PC-9 (cell line): Measurements from ENCODE around the gene TRAPPC12. TPM values are rescaled to one million over a fixed set of nuclear protein-coding genes. Genes with fewer than 3 reads are reported as not detected.

Source experiments
- BruUV-seq: library from RNA; stranded (reverse); fragments of 400-500 nt; replicated peaks from 2 replicates; lab custom pipeline; 2021; lab: Mats Ljungman, UMichigan
- CTCF ChIA-PET: fragments of 300-600 bp; sonication (Branson Sonifier 250); formaldehyde crosslinking; loops from one replicate; lab custom pipeline; 2022; ENCODE audit warnings: antibody characterized with exemption; lab: Charles Lee
- POLR2A ChIA-PET: fragments of 300-600 bp; sonication (Branson Sonifier 250); formaldehyde crosslinking; loops from one replicate; lab custom pipeline; 2022; ENCODE audit warnings: antibody characterized with exemption; ENCODE audit not compliant: unreplicated experiment; lab: Charles Lee
- DNase-seq, 2 experiments: peaks; one replicate each; pipeline versions ENCODE4 v3.0.0 to v3.0.0-alpha.2; 2015 to 2022; ENCODE audit warnings: mixed read lengths in 1 of 2
- H2AFZ ChIP-seq: fragments of 200-600 bp; sonication (generic); 2 replicates; pipeline ENCODE4 v1.8.1; 2017; ENCODE audit warnings: antibody characterized with exemption
- H3F3A ChIP-seq: fragments of 200-600 bp; sonication (generic); 2 replicates; pipeline ENCODE4 v1.8.1; 2017; ENCODE audit warnings: antibody characterized with exemption, mild to moderate bottlenecking, low read depth; ENCODE audit not compliant: insufficient read depth
- H3K27ac ChIP-seq: fragments of 200-600 bp; sonication (generic); 2 replicates; pipeline ENCODE4 v1.6.1; 2016; ENCODE audit warnings: mixed run types
- H3K27me3 ChIP-seq: fragments of 200-600 bp; sonication (generic); 2 replicates; pipeline ENCODE4 v1.6.1; 2016; ENCODE audit warnings: low read depth, mixed run types; ENCODE audit not compliant: insufficient read depth
- H3K36me3 ChIP-seq: fragments of 200-600 bp; sonication (generic); 2 replicates; pipeline ENCODE4 v1.6.1; 2016; ENCODE audit warnings: low read depth, mixed run types
- H3K4me1 ChIP-seq: fragments of 200-600 bp; sonication (generic); replicated peaks from 2 replicates; pipeline ENCODE4 v1.6.1; 2016; ENCODE audit warnings: mixed run types; ENCODE audit not compliant: insufficient read depth
- H3K4me2 ChIP-seq: fragments of 200-600 bp; sonication (generic); 2 replicates; pipeline ENCODE4 v1.6.1; 2017; ENCODE audit warnings: mixed run types
- H3K4me3 ChIP-seq: fragments of 200-600 bp; sonication (generic); 2 replicates; pipeline ENCODE4 v1.6.1; 2016; ENCODE audit warnings: mixed run types
- H3K79me2 ChIP-seq: fragments of 200-600 bp; sonication (generic); 2 replicates; pipeline ENCODE4 v1.6.1; 2017; ENCODE audit warnings: low read depth, mixed run types
- H3K9me2 ChIP-seq: fragments of 200-600 bp; sonication (generic); 2 replicates; pipeline ENCODE4 v1.8.1; 2017; ENCODE audit warnings: mild to moderate bottlenecking; ENCODE audit not compliant: insufficient read depth
- H3K9me3 ChIP-seq: fragments of 200-600 bp; sonication (generic); 2 replicates; pipeline ENCODE4 v1.8.1; 2016; ENCODE audit warnings: low read depth; ENCODE audit not compliant: insufficient read depth
- H4K20me1 ChIP-seq: fragments of 200-600 bp; sonication (generic); 2 replicates; pipeline ENCODE4 v1.8.1; 2017; ENCODE audit not compliant: insufficient read depth
- CTCF ChIP-seq: fragments of 200-600 bp; sonication (generic); conservative IDR thresholded peaks from 2 replicates; pipeline ENCODE4 v1.6.1; 2017; ENCODE audit warnings: mixed run types, antibody characterized with exemption, mild to moderate bottlenecking, moderate library complexity
- EZH2 ChIP-seq: fragments of 200-600 bp; sonication (generic); IDR thresholded peaks from 2 replicates; pipeline ENCODE4 v1.8.0; 2017; ENCODE audit warnings: antibody characterized with exemption, low read depth
- intact Hi-C: fragments of 100-400 bp; cut with micrococcal nuclease; formaldehyde crosslinking; loops from one replicate; pipeline ENCODE4 v1.10.0; 2022; ENCODE audit not compliant: unreplicated experiment
- total RNA-seq: library from RNA; stranded (reverse); gene quantifications from 2 replicates; pipeline ENCODE4 v1.2.3, GENCODE V29; 2021

The TRAPPC12 gene
- total RNA-seq, 1 experiment from 2014 or later, result 69.3 TPM

GRCh38 chr2:3390041-3390440 is 10.5 kb downstream of the TRAPPC12 start:
- no TSS peak for BruUV-seq
- ChIA-PET POLR2A (no interaction called here), CTCF (no interaction called here)
- Histone ChIP-seq H3K79me2 (peaks cover 13% of the 10 kb centered on the region; the same call in 1 of the 2 replicates), H3F3A (peaks cover 4% of the 10 kb centered on the region; the same call in 1 of the 2 replicates), H2AFZ (no peak overlapping the region), H3K36me3 (peaks cover 47% of the 10 kb centered on the region), H4K20me1 (peaks cover 38% of the 10 kb centered on the region), H3K27me3 (no peaks in the 10 kb centered on the region), H3K4me1 (no peaks in the 10 kb centered on the region), H3K4me2 (no peak overlapping the region), H3K27ac (no peak overlapping the region), H3K9me2 (no peaks in the 10 kb centered on the region), H3K4me3 (no peak overlapping the region), H3K9me3 (peaks cover 4% of the 10 kb centered on the region; the same call in 1 of the 2 replicates)
- DNase-seq, result no peak
- TF ChIP-seq EZH2 (no peak), CTCF (no peak)
- intact Hi-C loops, result no loop called here

GRCh38 chr2:3392216-3392615 is 12.7 kb downstream of the TRAPPC12 start:
- H2AFZ ChIP-seq, result no peak overlapping the region
- H3K4me2 ChIP-seq, result no peak overlapping the region
- no peaks in the 10 kb centered on the region for H3K27me3 ChIP-seq
- peaks cover 5% of the 10 kb centered on the region; the same call in 1 of the 2 replicates for H3K79me2 ChIP-seq
- no peak overlapping the region for H3K27ac ChIP-seq
- intact Hi-C loops, result no loop called here
- H3K4me3 ChIP-seq, result no peak overlapping the region
- H3K4me1 ChIP-seq, result no peaks in the 10 kb centered on the region
- H3K9me2 ChIP-seq, result no peaks in the 10 kb centered on the region
- ChIA-PET CTCF (no interaction called here), POLR2A (no interaction called here)
- DNase-seq, result no peak
- peaks cover 52% of the 10 kb centered on the region for H3K36me3 ChIP-seq
- BruUV-seq, result no TSS peak
- no peaks in the 10 kb centered on the region; the same call in 1 of the 2 replicates for H3F3A ChIP-seq
- no peak for TF ChIP-seq CTCF
- no peak for TF ChIP-seq EZH2
- H3K9me3 ChIP-seq, result peaks cover 16% of the 10 kb centered on the region; the same call in 1 of the 2 replicates
- H4K20me1 ChIP-seq, result peaks cover 24% of the 10 kb centered on the region; the same call in 1 of the 2 replicates

GRCh38 chr2:3396920-3397559 is 17.5 kb downstream of the TRAPPC12 start:
- DNase-seq, result no peak
- H3K4me1 ChIP-seq, result no peaks in the 10 kb centered on the region
- no peak overlapping the region for H2AFZ ChIP-seq
- H3K27ac ChIP-seq, result no peak overlapping the region
- BruUV-seq, result no TSS peak
- no peaks in the 10 kb centered on the region for H3K9me2 ChIP-seq
- peaks cover 38% of the 10 kb centered on the region for H3K36me3 ChIP-seq
- H3K9me3 ChIP-seq, result peaks cover 16% of the 10 kb centered on the region; the same call in 1 of the 2 replicates
- no peaks in the 10 kb centered on the region; the same call in 1 of the 2 replicates for H3F3A ChIP-seq
- no peak overlapping the region for H3K4me3 ChIP-seq
- ChIA-PET POLR2A (no interaction called here), CTCF (no interaction called here)
- H3K27me3 ChIP-seq, result no peaks in the 10 kb centered on the region
- no peaks in the 10 kb centered on the region; the same call in 1 of the 2 replicates for H3K79me2 ChIP-seq
- TF ChIP-seq CTCF, result no peak
- TF ChIP-seq EZH2, result no peak
- intact Hi-C loops, result no loop called here
- peaks cover 3% of the 10 kb centered on the region; the same call in 1 of the 2 replicates for H4K20me1 ChIP-seq
- H3K4me2 ChIP-seq, result no peak overlapping the region
